GM23338 (cell line): Measurements from ENCODE around the gene CES5A. TPM values are rescaled to one million over a fixed set of nuclear protein-coding genes. Genes with fewer than 3 reads are reported as not detected.

Experiments
- ATAC-seq: fragments of 200-7000 bp; cut with Tn5 transposase; 3 replicates; pipeline ENCODE4 v1.9.1; 2020
- DNase-seq: peaks from one replicate; pipeline ENCODE4 v3.0.0-alpha.2; 2015; ENCODE audit warnings: low spot score
- H2AFZ ChIP-seq: fragments of 200-600 bp; sonication (generic); 2 replicates; pipeline ENCODE4 v1.8.0; 2016; ENCODE audit warnings: antibody characterized with exemption, mild to moderate bottlenecking, moderate library complexity
- H3F3A ChIP-seq: fragments of 200-600 bp; sonication (generic); replicated peaks from 2 replicates; pipeline ENCODE4 v1.8.0; 2017; ENCODE audit warnings: antibody characterized with exemption, mixed run types, low read depth
- H3K27ac ChIP-seq: fragments of 200-600 bp; sonication (generic); 2 replicates; pipeline ENCODE4 v1.6.1; 2016; ENCODE audit warnings: low read depth
- H3K27me3 ChIP-seq: fragments of 200-600 bp; sonication (generic); 2 replicates; pipeline ENCODE4 v1.8.0; 2016; ENCODE audit warnings: mild to moderate bottlenecking, mixed run types, moderate library complexity; ENCODE audit not compliant: insufficient read depth
- H3K36me3 ChIP-seq: fragments of 200-600 bp; sonication (generic); 2 replicates; pipeline ENCODE4 v1.8.0; 2016; ENCODE audit warnings: mild to moderate bottlenecking; ENCODE audit not compliant: insufficient read depth
- H3K4me1 ChIP-seq: fragments of 200-600 bp; sonication (generic); 2 replicates; pipeline ENCODE4 v1.8.0; 2016; ENCODE audit warnings: mild to moderate bottlenecking, moderate library complexity; ENCODE audit not compliant: insufficient read depth
- H3K4me2 ChIP-seq: fragments of 200-600 bp; sonication (generic); 2 replicates; pipeline ENCODE4 v1.7.1; 2017; ENCODE audit warnings: mixed run types
- H3K4me3 ChIP-seq: fragments of 200-600 bp; sonication (generic); 2 replicates; pipeline ENCODE4 v1.6.1; 2016; ENCODE audit warnings: mixed run types
- H3K79me2 ChIP-seq: fragments of 200-600 bp; sonication (generic); replicated peaks from 2 replicates; pipeline ENCODE4 v1.8.0; 2017; ENCODE audit warnings: mild to moderate bottlenecking; ENCODE audit not compliant: insufficient read depth
- H3K9me2 ChIP-seq: fragments of 200-600 bp; sonication (generic); 2 replicates; pipeline ENCODE4 v1.8.0; 2017; ENCODE audit not compliant: insufficient read depth
- H4K20me1 ChIP-seq: fragments of 200-600 bp; sonication (generic); replicated peaks from 2 replicates; pipeline ENCODE4 v1.8.0; 2017; ENCODE audit warnings: mild to moderate bottlenecking; ENCODE audit not compliant: insufficient read depth
- H3K27ac Mint-ChIP-seq: 2 replicates; pipeline ENCODE4 v1.8.0; 2020; ENCODE audit warnings: inconsistent platforms, mild to moderate bottlenecking, moderate library complexity, mixed read lengths
- H3K27me3 Mint-ChIP-seq: 3 replicates; pipeline ENCODE4 v1.8.0; 2022; ENCODE audit warnings: low read depth, mild to moderate bottlenecking, moderate library complexity, mixed read lengths, inconsistent platforms; ENCODE audit not compliant: insufficient read depth, poor library complexity
- H3K36me3 Mint-ChIP-seq: 3 replicates; pipeline ENCODE4 v1.8.0; 2021; ENCODE audit warnings: low read depth, mild to moderate bottlenecking, inconsistent platforms, moderate library complexity, mixed read lengths
- H3K4me1 Mint-ChIP-seq: 3 replicates; pipeline ENCODE4 v1.8.0; 2020; ENCODE audit warnings: mild to moderate bottlenecking, inconsistent platforms, mixed read lengths
- H3K4me3 Mint-ChIP-seq: 3 replicates; pipeline ENCODE4 v1.8.0; 2021; ENCODE audit warnings: moderate library complexity, mild to moderate bottlenecking, inconsistent platforms, mixed read lengths
- H3K9me3 Mint-ChIP-seq: 3 replicates; pipeline ENCODE4 v1.8.0; 2020; ENCODE audit warnings: moderate library complexity, mild to moderate bottlenecking, inconsistent platforms, mixed read lengths
- CREB1 ChIP-seq: fragments of 250-450 bp; sonication (Bioruptor Pico); IDR thresholded peaks from 2 replicates; pipeline ENCODE4 v1.5.0; 2020; ENCODE audit warnings: low read depth, mild to moderate bottlenecking, moderate library complexity
- EZH2phosphoT487 ChIP-seq: fragments of 200-600 bp; sonication (generic); IDR thresholded peaks from one replicate; pipeline ENCODE4 v1.8.1; 2018; ENCODE audit warnings: antibody characterized with exemption; ENCODE audit not compliant: unreplicated experiment
- JUNB ChIP-seq: IDR thresholded peaks from one replicate; pipeline ENCODE4 v1.6.1; 2016; ENCODE audit warnings: antibody characterized with exemption; ENCODE audit not compliant: unreplicated experiment
- POLR2AphosphoS5 ChIP-seq: IDR thresholded peaks from 2 replicates; pipeline ENCODE4 v1.6.1; 2016; ENCODE audit warnings: antibody characterized with exemption, low read depth
- STAT1 ChIP-seq: IDR thresholded peaks from one replicate; pipeline ENCODE4 v1.6.1; 2016; ENCODE audit warnings: antibody characterized with exemption; ENCODE audit not compliant: unreplicated experiment
- polyA plus RNA-seq: library from polyadenylated mRNA; unstranded; fragments of >200 nt; fragmentation: Nextera tagmentation; extraction: Ambion mirVana; gene quantifications from 2 replicates; pipeline ENCODE4 v1.2.1, GENCODE V29; 2016
- total RNA-seq: library from RNA; depleted of rRNA; stranded (reverse); fragments of >200 nt; shearing (Covaris generic); gene quantifications from 2 replicates; pipeline ENCODE4 v1.2.3, GENCODE V29; 2014
- TF ChIP-seq, protein P1 (sequence below), 2 experiments: fragments of 200-600 bp in 1 of 2; sonication (generic) in 1 of 2; conservative IDR thresholded peaks; 2 replicates each; pipeline versions ENCODE4 v1.5.1 to v1.6.1; 2016 to 2017; ENCODE audit warnings: antibody characterized with exemption in 2 of 2, low read depth in 2 of 2, mild to moderate bottlenecking in 2 of 2, moderate library complexity in 1 of 2
- TF ChIP-seq, protein P2 (sequence below): fragments of 250-450 bp; sonication (Bioruptor Pico); IDR thresholded peaks from 2 replicates; pipeline ENCODE4 v1.5.0; 2020; ENCODE audit warnings: mild to moderate bottlenecking, moderate library complexity

The CES5A gene
- total and polyA plus RNA-seq, 2 experiments from 2014 or later, result not detected

DNA sequence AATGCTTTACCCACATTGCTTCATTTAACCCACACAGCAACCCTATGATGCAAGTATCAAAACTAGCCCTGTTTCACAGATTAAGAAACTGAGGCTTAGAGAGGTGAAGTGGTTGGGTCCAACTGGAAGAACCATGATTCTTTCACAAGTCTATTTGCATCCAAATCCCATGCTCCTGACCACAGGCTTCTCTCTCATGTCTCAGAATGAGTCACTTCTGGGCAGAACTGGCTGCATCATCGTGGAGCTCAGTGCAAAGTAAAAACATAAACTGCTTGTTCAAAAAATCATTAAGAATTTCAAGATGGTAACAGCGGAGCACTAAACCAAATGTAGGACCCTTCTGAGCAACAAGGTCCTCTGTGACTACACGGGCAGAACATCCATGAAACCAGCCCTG lies 22.1 kb downstream of the CES5A start (continued):
- TF ChIP-seq, protein P1, sequence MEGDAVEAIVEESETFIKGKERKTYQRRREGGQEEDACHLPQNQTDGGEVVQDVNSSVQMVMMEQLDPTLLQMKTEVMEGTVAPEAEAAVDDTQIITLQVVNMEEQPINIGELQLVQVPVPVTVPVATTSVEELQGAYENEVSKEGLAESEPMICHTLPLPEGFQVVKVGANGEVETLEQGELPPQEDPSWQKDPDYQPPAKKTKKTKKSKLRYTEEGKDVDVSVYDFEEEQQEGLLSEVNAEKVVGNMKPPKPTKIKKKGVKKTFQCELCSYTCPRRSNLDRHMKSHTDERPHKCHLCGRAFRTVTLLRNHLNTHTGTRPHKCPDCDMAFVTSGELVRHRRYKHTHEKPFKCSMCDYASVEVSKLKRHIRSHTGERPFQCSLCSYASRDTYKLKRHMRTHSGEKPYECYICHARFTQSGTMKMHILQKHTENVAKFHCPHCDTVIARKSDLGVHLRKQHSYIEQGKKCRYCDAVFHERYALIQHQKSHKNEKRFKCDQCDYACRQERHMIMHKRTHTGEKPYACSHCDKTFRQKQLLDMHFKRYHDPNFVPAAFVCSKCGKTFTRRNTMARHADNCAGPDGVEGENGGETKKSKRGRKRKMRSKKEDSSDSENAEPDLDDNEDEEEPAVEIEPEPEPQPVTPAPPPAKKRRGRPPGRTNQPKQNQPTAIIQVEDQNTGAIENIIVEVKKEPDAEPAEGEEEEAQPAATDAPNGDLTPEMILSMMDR (conservative IDR thresholded peaks at IDR 0.05; ENCODE audit: low read depth in 2 of 2), result no peak
- TF ChIP-seq, protein P2, sequence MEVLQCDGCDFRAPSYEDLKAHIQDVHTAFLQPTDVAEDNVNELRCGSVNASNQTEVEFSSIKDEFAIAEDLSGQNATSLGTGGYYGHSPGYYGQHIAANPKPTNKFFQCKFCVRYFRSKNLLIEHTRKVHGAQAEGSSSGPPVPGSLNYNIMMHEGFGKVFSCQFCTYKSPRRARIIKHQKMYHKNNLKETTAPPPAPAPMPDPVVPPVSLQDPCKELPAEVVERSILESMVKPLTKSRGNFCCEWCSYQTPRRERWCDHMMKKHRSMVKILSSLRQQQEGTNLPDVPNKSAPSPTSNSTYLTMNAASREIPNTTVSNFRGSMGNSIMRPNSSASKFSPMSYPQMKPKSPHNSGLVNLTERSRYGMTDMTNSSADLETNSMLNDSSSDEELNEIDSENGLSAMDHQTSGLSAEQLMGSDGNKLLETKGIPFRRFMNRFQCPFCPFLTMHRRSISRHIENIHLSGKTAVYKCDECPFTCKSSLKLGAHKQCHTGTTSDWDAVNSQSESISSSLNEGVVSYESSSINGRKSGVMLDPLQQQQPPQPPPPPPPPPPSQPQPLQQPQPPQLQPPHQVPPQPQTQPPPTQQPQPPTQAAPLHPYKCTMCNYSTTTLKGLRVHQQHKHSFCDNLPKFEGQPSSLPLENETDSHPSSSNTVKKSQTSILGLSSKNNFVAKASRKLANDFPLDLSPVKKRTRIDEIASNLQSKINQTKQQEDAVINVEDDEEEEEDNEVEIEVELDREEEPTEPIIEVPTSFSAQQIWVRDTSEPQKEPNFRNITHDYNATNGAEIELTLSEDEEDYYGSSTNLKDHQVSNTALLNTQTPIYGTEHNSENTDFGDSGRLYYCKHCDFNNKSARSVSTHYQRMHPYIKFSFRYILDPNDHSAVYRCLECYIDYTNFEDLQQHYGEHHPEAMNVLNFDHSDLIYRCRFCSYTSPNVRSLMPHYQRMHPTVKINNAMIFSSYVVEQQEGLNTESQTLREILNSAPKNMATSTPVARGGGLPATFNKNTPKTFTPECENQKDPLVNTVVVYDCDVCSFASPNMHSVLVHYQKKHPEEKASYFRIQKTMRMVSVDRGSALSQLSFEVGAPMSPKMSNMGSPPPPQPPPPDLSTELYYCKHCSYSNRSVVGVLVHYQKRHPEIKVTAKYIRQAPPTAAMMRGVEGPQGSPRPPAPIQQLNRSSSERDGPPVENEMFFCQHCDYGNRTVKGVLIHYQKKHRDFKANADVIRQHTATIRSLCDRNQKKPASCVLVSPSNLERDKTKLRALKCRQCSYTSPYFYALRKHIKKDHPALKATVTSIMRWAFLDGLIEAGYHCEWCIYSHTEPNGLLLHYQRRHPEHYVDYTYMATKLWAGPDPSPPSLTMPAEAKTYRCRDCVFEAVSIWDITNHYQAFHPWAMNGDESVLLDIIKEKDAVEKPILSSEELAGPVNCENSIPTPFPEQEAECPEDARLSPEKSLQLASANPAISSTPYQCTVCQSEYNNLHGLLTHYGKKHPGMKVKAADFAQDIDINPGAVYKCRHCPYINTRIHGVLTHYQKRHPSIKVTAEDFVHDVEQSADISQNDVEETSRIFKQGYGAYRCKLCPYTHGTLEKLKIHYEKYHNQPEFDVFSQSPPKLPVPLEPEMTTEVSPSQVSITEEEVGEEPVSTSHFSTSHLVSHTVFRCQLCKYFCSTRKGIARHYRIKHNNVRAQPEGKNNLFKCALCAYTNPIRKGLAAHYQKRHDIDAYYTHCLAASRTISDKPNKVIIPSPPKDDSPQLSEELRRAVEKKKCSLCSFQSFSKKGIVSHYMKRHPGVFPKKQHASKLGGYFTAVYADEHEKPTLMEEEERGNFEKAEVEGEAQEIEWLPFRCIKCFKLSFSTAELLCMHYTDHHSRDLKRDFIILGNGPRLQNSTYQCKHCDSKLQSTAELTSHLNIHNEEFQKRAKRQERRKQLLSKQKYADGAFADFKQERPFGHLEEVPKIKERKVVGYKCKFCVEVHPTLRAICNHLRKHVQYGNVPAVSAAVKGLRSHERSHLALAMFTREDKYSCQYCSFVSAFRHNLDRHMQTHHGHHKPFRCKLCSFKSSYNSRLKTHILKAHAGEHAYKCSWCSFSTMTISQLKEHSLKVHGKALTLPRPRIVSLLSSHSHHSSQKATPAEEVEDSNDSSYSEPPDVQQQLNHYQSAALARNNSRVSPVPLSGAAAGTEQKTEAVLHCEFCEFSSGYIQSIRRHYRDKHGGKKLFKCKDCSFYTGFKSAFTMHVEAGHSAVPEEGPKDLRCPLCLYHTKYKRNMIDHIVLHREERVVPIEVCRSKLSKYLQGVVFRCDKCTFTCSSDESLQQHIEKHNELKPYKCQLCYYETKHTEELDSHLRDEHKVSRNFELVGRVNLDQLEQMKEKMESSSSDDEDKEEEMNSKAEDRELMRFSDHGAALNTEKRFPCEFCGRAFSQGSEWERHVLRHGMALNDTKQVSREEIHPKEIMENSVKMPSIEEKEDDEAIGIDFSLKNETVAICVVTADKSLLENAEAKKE (CRISPR knock-in tag), result no peak
- TF ChIP-seq CREB1, result no peak
- TF ChIP-seq POLR2AphosphoS5, result no peak
- no peak for TF ChIP-seq STAT1

DNA sequence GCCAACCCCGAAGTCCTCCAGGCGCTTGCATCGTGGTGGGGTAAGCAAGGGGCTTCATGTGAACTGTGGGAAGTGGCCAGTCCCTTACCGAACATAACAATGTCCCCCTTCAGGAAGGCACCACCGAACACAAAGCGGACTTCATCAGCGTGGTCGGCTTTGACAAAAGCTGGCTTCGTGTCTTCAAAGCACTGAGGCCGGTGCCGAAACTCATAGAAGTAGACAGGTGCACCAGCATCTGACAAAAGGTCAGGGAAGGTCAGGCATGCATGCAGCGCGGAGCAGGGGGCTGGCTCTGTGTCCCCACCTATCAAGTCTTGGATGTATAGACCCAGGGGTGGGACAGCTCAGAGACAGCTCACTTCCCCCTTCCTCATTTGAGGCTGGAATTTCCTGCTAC lies 25.6 kb downstream of the CES5A start:
- Mint-ChIP-seq H3K27ac (no peak overlapping the region), H3K4me1 (no peaks in the 10 kb centered on the region; the same call in 2 of the 3 replicates), H3K4me3 (no peak overlapping the region), H3K27me3 (peaks cover 6% of the 10 kb centered on the region), H3K9me3 (no peaks in the 10 kb centered on the region), H3K36me3 (no peaks in the 10 kb centered on the region)
- Histone ChIP-seq H3K27me3 (no peaks in the 10 kb centered on the region), H3F3A (no peaks in the 10 kb centered on the region), H3K9me2 (no peaks in the 10 kb centered on the region), H3K4me2 (no peak overlapping the region), H3K36me3 (no peaks in the 10 kb centered on the region), H3K79me2 (no peaks in the 10 kb centered on the region), H3K4me1 (no peaks in the 10 kb centered on the region), H3K27ac (no peak overlapping the region), H3K4me3 (no peak overlapping the region), H4K20me1 (no peaks in the 10 kb centered on the region), H2AFZ (0 out of 2 replicates have a peak overlapping the region, but pooled peaks have one; percentile 56)
- DNase-seq (no peak), ATAC-seq (no peak)
- TF ChIP-seq POLR2AphosphoS5 (no peak), JUNB (no peak), CREB1 (no peak), EZH2phosphoT487 (no peak), STAT1 (no peak)
- TF ChIP-seq, protein P1 (conservative IDR thresholded peaks at IDR 0.05; ENCODE audit: low read depth in 2 of 2), result no peak
